HL-60 (cell line): ENCODE measurements around the gene VOPP1.

Source experiments
- DNase-seq, 2 experiments: peaks; one replicate each; pipeline ENCODE4 v3.0.0-alpha.2; 2010 to 2020; ENCODE audit warnings: low read depth in 1 of 2, low spot score in 1 of 2
- H3K27ac ChIP-seq: fragments of 250-450 bp; sonication (Bioruptor Pico); replicated peaks from 2 replicates; pipeline ENCODE4 v1.5.1; 2020; ENCODE audit warnings: mild to moderate bottlenecking, moderate library complexity
- H3K27me3 ChIP-seq: fragments of 250-450 bp; sonication (Bioruptor Pico); 2 replicates; pipeline ENCODE4 v1.5.1; 2021; ENCODE audit warnings: mild to moderate bottlenecking, moderate library complexity; ENCODE audit not compliant: insufficient read depth, poor library complexity, severe bottlenecking
- H3K4me3 ChIP-seq: replicated peaks from 2 replicates; pipeline ENCODE4 v1.5.1; 2011; ENCODE audit warnings: mild to moderate bottlenecking, control low read depth, low read length; ENCODE audit not compliant: insufficient read depth
- GABPA ChIP-seq: IDR thresholded peaks from 2 replicates; pipeline ENCODE4 v1.6.1; 2012; ENCODE audit warnings: low read depth
- POLR2AphosphoS5 ChIP-seq: IDR thresholded peaks from 2 replicates; pipeline ENCODE4 v1.6.1; 2012; ENCODE audit warnings: low read depth
- SPI1 ChIP-seq: IDR thresholded peaks from 2 replicates; pipeline ENCODE4 v1.6.1; 2012; ENCODE audit warnings: low read depth, mild to moderate bottlenecking, borderline replicate concordance
- TF ChIP-seq, protein P1 (sequence below): IDR thresholded peaks from 2 replicates; pipeline ENCODE4 v1.6.1; 2012; ENCODE audit warnings: low read depth; ENCODE audit not compliant: insufficient replicate concordance
- TF ChIP-seq, protein P2 (sequence below): IDR thresholded peaks from one replicate; pipeline ENCODE4 v1.5.1; 2011; ENCODE audit warnings: low read length, control low read depth, inconsistent platforms; ENCODE audit not compliant: insufficient read depth

Gene VOPP1

DNA sequence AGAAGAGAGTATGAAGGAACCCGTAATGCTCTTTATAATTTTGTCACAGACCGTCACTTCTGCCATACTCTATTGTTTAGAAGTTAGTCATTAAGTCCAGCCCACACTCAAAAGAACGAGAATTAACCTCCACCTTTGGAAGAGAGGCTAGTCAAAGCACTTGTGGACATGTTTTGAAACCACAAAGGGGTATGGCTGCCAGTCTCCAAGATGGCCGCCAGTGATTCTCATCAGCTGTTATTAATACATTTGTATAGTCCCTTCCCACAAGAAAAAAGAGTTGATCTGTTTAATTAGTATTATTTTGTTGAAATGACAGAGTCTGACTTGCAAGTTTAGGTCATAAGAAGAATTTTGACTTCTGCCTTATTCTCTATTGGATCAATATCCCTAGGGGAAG lies 23.2 kb upstream of the VOPP1 start:
- Histone ChIP-seq H3K27ac (no peak overlapping the region), H3K4me3 (no peak overlapping the region), H3K27me3 (no peaks in the 10 kb centered on the region)
- DNase-seq, result no peak
- no peak for TF ChIP-seq POLR2AphosphoS5
- no peak for TF ChIP-seq GABPA
- TF ChIP-seq SPI1, result no peak
- TF ChIP-seq, protein P1, sequence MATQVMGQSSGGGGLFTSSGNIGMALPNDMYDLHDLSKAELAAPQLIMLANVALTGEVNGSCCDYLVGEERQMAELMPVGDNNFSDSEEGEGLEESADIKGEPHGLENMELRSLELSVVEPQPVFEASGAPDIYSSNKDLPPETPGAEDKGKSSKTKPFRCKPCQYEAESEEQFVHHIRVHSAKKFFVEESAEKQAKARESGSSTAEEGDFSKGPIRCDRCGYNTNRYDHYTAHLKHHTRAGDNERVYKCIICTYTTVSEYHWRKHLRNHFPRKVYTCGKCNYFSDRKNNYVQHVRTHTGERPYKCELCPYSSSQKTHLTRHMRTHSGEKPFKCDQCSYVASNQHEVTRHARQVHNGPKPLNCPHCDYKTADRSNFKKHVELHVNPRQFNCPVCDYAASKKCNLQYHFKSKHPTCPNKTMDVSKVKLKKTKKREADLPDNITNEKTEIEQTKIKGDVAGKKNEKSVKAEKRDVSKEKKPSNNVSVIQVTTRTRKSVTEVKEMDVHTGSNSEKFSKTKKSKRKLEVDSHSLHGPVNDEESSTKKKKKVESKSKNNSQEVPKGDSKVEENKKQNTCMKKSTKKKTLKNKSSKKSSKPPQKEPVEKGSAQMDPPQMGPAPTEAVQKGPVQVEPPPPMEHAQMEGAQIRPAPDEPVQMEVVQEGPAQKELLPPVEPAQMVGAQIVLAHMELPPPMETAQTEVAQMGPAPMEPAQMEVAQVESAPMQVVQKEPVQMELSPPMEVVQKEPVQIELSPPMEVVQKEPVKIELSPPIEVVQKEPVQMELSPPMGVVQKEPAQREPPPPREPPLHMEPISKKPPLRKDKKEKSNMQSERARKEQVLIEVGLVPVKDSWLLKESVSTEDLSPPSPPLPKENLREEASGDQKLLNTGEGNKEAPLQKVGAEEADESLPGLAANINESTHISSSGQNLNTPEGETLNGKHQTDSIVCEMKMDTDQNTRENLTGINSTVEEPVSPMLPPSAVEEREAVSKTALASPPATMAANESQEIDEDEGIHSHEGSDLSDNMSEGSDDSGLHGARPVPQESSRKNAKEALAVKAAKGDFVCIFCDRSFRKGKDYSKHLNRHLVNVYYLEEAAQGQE, result no peak
- TF ChIP-seq, protein P2, sequence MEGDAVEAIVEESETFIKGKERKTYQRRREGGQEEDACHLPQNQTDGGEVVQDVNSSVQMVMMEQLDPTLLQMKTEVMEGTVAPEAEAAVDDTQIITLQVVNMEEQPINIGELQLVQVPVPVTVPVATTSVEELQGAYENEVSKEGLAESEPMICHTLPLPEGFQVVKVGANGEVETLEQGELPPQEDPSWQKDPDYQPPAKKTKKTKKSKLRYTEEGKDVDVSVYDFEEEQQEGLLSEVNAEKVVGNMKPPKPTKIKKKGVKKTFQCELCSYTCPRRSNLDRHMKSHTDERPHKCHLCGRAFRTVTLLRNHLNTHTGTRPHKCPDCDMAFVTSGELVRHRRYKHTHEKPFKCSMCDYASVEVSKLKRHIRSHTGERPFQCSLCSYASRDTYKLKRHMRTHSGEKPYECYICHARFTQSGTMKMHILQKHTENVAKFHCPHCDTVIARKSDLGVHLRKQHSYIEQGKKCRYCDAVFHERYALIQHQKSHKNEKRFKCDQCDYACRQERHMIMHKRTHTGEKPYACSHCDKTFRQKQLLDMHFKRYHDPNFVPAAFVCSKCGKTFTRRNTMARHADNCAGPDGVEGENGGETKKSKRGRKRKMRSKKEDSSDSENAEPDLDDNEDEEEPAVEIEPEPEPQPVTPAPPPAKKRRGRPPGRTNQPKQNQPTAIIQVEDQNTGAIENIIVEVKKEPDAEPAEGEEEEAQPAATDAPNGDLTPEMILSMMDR, result no peak

DNA sequence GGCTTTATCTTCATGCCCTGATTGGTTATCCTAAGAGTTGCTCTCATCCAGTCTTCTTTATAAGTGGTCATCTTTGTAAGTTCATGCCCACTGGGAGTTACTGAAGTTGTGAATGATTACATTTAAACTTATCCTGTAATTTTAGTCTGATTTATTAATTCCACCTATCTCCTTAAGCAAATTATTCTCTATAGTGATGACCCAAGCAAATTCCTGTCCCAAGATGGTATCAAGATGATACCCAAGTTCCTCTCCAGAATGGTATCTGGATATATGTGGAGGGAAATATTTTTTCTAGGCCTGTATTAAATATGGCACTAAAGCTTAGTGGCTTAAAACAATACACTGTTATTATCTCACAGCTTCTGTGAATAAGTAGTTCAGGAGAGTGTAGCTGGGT lies 22.6 kb upstream of the VOPP1 start:
- TF ChIP-seq POLR2AphosphoS5 (no peak), SPI1 (no peak), GABPA (no peak)
- TF ChIP-seq, protein P2, result no peak
- TF ChIP-seq, protein P1, result no peak
- H3K27ac ChIP-seq, result no peak overlapping the region
- no peak overlapping the region for H3K4me3 ChIP-seq
- no peaks in the 10 kb centered on the region for H3K27me3 ChIP-seq
- no peak for DNase-seq

DNA sequence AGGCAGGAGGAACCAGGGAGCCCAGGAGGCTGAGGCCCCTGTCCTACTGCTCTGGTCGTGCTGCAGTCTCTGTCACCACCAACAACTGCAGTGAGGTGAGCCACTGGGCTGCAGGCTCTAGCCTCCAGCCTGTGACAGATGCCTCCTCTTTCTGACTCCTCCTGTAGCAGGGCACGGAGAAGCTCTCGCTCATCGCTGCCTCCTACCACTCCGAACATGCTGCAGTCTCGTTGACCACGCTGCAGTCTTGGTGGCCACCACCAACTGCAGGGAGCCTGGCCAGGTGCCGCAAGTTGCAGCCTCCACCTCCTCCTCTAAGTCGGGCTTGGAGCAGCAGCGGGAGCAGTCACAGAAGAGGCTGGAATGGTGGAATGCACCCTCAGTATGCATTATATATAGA lies 22.1 kb upstream of the VOPP1 start:
- TF ChIP-seq GABPA, result no peak
- TF ChIP-seq, protein P2, result no peak
- TF ChIP-seq POLR2AphosphoS5, result no peak
- TF ChIP-seq, protein P1, result no peak
- no peak for TF ChIP-seq SPI1
- Histone ChIP-seq H3K4me3 (no peak overlapping the region), H3K27ac (no peak overlapping the region), H3K27me3 (no peaks in the 10 kb centered on the region)
- no peak for DNase-seq
